ENCODE data around the gene PARD3. TPM values are rescaled to one million over a fixed set of nuclear protein-coding genes. Genes with fewer than 3 reads are reported as not detected.
"Not testable (repeated sequence)": the region's sequence is repeated elsewhere in the genome, so short reads cannot be mapped to it uniquely, and the experiment has no call there.

The PARD3 gene
- polyA plus RNA-seq, 3 donors, result 0.51 TPM; not detected in 2

- Mint-ChIP-seq H3K27me3 (ENCODE audit: low read depth in 3 of 3) (peaks cover 0 to 4% (median 0%) of the 10 kb centered on the region in 3 donors), H3K4me3 (no peak overlapping the region), H3K4me1 (peaks cover 10% of the 10 kb centered on the region), H3K36me3 (no peaks in the 10 kb centered on the region), H3K27ac (no peak overlapping the region), H3K9me3 (peaks cover 6 to 18% (median 10%) of the 10 kb centered on the region in 7 donors)
- Histone ChIP-seq H3K9me3 (replicated peaks in 1 of 2; ENCODE audit: control insufficient read depth in 1 of 2, insufficient read depth in 1 of 2, low read length in 2 of 2) (no peaks in the 10 kb centered on the region), H2AFZ (ENCODE audit: insufficient read depth, low read depth, low read length, poor library complexity, severe bottlenecking) (no peak overlapping the region), H3K4me1 (ENCODE audit: control insufficient read depth in 1 of 2, insufficient read depth in 2 of 2, low read length in 2 of 2) (peaks cover 9 to 10% of the 10 kb centered on the region in 2 donors), H3K4me2 (replicated peaks; ENCODE audit: extremely low read depth, low read length, poor library complexity, severe bottlenecking) (no peak overlapping the region), H3K9ac (ENCODE audit: insufficient read depth, low read length, poor library complexity, severe bottlenecking) (no peak overlapping the region), H3K27ac (ENCODE audit: low read depth in 1 of 2, low read length in 2 of 2) (no peak overlapping the region), H3K36me3 (replicated peaks in 1 of 2; ENCODE audit: control insufficient read depth in 1 of 2, insufficient read depth in 2 of 2, low read length in 2 of 2) (no peaks in the 10 kb centered on the region), H3K27me3 (ENCODE audit: control insufficient read depth in 2 of 2, insufficient read depth in 2 of 2, low read length in 2 of 2) (no peaks in the 10 kb centered on the region), H3K79me2 (ENCODE audit: insufficient read depth, low read length) (no peaks in the 10 kb centered on the region), H3K4me3 (replicated peaks in 1 of 3; ENCODE audit: low read depth in 2 of 3, low read length in 3 of 3) (no peak overlapping the region), H4K20me1 (ENCODE audit: insufficient read depth, low read length) (no peaks in the 10 kb centered on the region)
- intact Hi-C loops (cut with micrococcal nuclease), result no loop called here
- DNase-seq, result no peak
- no peak for TF ChIP-seq CTCF (IDR thresholded peaks at IDR 0.05)
- WGBS (ENCODE audit: insufficient coverage), result no CpG with 5 or more reads among the region's 3 CpGs
Measured at GRCh38 chr10:34428501-34428900, 386.6 kb downstream of the PARD3 start.

GRCh38 chr10:34427911-34428216, 387.2 kb downstream of the PARD3 start:
- H3K27me3 Mint-ChIP-seq (ENCODE audit: low read depth in 3 of 3), result peaks cover 0 to 4% (median 0%) of the 10 kb centered on the region in 3 donors
- Histone ChIP-seq H3K36me3 (replicated peaks in 1 of 2; ENCODE audit: control insufficient read depth in 1 of 2, insufficient read depth in 2 of 2, low read length in 2 of 2) (no peaks in the 10 kb centered on the region), H3K27me3 (ENCODE audit: control insufficient read depth in 2 of 2, insufficient read depth in 2 of 2, low read length in 2 of 2) (no peaks in the 10 kb centered on the region), H3K4me1 (ENCODE audit: control insufficient read depth in 1 of 2, insufficient read depth in 2 of 2, low read length in 2 of 2) (peaks cover 9 to 10% of the 10 kb centered on the region in 2 donors), H4K20me1 (ENCODE audit: insufficient read depth, low read length) (no peaks in the 10 kb centered on the region), H3K9ac (ENCODE audit: insufficient read depth, low read length, poor library complexity, severe bottlenecking) (no peak overlapping the region), H3K27ac (ENCODE audit: low read depth in 1 of 2, low read length in 2 of 2) (no peak overlapping the region), H2AFZ (ENCODE audit: insufficient read depth, low read depth, low read length, poor library complexity, severe bottlenecking) (no peak overlapping the region), H3K4me2 (replicated peaks; ENCODE audit: extremely low read depth, low read length, poor library complexity, severe bottlenecking) (no peak overlapping the region), H3K79me2 (ENCODE audit: insufficient read depth, low read length) (no peaks in the 10 kb centered on the region), H3K9me3 (replicated peaks in 1 of 2; ENCODE audit: control insufficient read depth in 1 of 2, insufficient read depth in 1 of 2, low read length in 2 of 2) (no peaks in the 10 kb centered on the region), H3K4me3 (replicated peaks in 1 of 3; ENCODE audit: low read depth in 2 of 3, low read length in 3 of 3) (no peak overlapping the region)
- no peak overlapping the region for H3K27ac Mint-ChIP-seq
- intact Hi-C loops (cut with micrococcal nuclease), result no loop called here
- no peak overlapping the region for H3K4me3 Mint-ChIP-seq
- no CpG with 5 or more reads among the region's 3 CpGs for WGBS (ENCODE audit: insufficient coverage)
- H3K36me3 Mint-ChIP-seq, result no peaks in the 10 kb centered on the region
- TF ChIP-seq CTCF (IDR thresholded peaks at IDR 0.05), result no peak
- no peak for DNase-seq
- H3K4me1 Mint-ChIP-seq, result peaks cover 10% of the 10 kb centered on the region
- H3K9me3 Mint-ChIP-seq, result peaks cover 6 to 18% (median 10%) of the 10 kb centered on the region in 7 donors

GRCh38 chr10:34427158-34427910, 387.8 kb downstream of the PARD3 start:
- DNase-seq; H3K36me3 ChIP-seq (replicated peaks in 1 of 2; ENCODE audit: control insufficient read depth in 1 of 2, insufficient read depth in 2 of 2, low read length in 2 of 2); H3K4me3 Mint-ChIP-seq; H3K4me1 Mint-ChIP-seq; H4K20me1 ChIP-seq (ENCODE audit: insufficient read depth, low read length); H3K27me3 ChIP-seq (ENCODE audit: control insufficient read depth in 2 of 2, insufficient read depth in 2 of 2, low read length in 2 of 2); H3K27ac ChIP-seq (ENCODE audit: low read depth in 1 of 2, low read length in 2 of 2); H3K9ac ChIP-seq (ENCODE audit: insufficient read depth, low read length, poor library complexity, severe bottlenecking); H3K27me3 Mint-ChIP-seq (ENCODE audit: low read depth in 3 of 3); H3K4me3 ChIP-seq (replicated peaks in 1 of 3; ENCODE audit: low read depth in 2 of 3, low read length in 3 of 3); intact Hi-C loops (cut with micrococcal nuclease); H3K9me3 ChIP-seq (replicated peaks in 1 of 2; ENCODE audit: control insufficient read depth in 1 of 2, insufficient read depth in 1 of 2, low read length in 2 of 2); H2AFZ ChIP-seq (ENCODE audit: insufficient read depth, low read depth, low read length, poor library complexity, severe bottlenecking); H3K4me2 ChIP-seq (replicated peaks; ENCODE audit: extremely low read depth, low read length, poor library complexity, severe bottlenecking); H3K79me2 ChIP-seq (ENCODE audit: insufficient read depth, low read length); H3K36me3 Mint-ChIP-seq: not testable (repeated sequence)
- Mint-ChIP-seq H3K9me3 (peaks cover 6 to 18% (median 10%) of the 10 kb centered on the region in 7 donors), H3K27ac (peak overlapping the region in 1 of 7 donors; percentile 47)
- WGBS (ENCODE audit: insufficient coverage), result 97% methylated on average over 8 of the region's 20 CpGs
- peaks cover 9 to 10% of the 10 kb centered on the region in 2 donors for H3K4me1 ChIP-seq (ENCODE audit: control insufficient read depth in 1 of 2, insufficient read depth in 2 of 2, low read length in 2 of 2)

All from CD14-positive monocyte (primary cell).